ENCODE measurements around the gene WNT4. TPM values are rescaled to one million over a fixed set of nuclear protein-coding genes. Genes with fewer than 3 reads are reported as not detected.

WNT4 gene
- total and polyA plus RNA-seq, 7 donors, result 0.10 to 5.6 (median 0.44) TPM

DNA sequence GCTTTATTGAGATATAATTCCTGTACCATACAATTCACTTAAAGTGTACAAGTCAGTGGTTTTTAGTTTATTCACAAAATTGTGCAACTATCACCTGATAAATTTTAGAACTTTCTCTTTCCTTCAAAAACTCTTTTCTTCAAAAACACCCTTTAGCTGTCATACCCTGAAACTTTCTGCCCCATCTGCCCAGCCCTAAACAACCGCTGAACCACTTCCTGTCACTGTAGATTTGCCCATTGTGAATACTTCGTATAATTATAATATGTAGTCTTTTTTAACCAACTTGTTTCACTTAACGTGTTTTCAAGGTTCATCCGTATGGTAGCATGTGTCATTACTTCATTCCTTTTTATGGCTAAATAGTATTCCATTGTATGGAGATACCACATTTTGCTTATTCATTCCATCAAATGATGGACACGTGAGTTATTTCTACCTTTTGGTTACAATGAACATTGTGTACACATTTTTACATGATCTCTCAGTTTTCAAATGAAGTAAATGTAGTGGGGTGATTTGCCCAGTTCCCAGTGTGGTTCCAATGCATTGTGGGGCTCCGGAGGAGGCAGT is 37.9 kb downstream of the WNT4 start:
- Histone ChIP-seq H3K4me1 (peaks cover 14% of the 10 kb centered on the region), H3K36me3 (ENCODE audit: insufficient read depth in 1 of 2, low read depth in 1 of 2) (peaks cover 0 to 31% of the 10 kb centered on the region in 2 donors), H3K4me3 (no peak overlapping the region), H3K27ac (no peak overlapping the region), H3K27me3 (ENCODE audit: insufficient read depth in 3 of 3, low read length in 2 of 3) (no peaks in the 10 kb centered on the region), H3K9me3 (no peaks in the 10 kb centered on the region)
- DNase-seq, result no peak
- no peak for ATAC-seq
- intact Hi-C loops (cut with DNase I), result loop anchor here (5.0 to 10.0 kb wide), 4 partner anchors 102 to 537 kb away; partner anchors contain the start of gene C1QC (in 1 of the 2)
- TF ChIP-seq, protein P1, sequence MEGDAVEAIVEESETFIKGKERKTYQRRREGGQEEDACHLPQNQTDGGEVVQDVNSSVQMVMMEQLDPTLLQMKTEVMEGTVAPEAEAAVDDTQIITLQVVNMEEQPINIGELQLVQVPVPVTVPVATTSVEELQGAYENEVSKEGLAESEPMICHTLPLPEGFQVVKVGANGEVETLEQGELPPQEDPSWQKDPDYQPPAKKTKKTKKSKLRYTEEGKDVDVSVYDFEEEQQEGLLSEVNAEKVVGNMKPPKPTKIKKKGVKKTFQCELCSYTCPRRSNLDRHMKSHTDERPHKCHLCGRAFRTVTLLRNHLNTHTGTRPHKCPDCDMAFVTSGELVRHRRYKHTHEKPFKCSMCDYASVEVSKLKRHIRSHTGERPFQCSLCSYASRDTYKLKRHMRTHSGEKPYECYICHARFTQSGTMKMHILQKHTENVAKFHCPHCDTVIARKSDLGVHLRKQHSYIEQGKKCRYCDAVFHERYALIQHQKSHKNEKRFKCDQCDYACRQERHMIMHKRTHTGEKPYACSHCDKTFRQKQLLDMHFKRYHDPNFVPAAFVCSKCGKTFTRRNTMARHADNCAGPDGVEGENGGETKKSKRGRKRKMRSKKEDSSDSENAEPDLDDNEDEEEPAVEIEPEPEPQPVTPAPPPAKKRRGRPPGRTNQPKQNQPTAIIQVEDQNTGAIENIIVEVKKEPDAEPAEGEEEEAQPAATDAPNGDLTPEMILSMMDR (IDR thresholded peaks at IDR 0.05), result no peak
- 92 to 96% (median 93%) methylated on average over 6 of the region's 6 CpGs for WGBS, 3 donors

DNA sequence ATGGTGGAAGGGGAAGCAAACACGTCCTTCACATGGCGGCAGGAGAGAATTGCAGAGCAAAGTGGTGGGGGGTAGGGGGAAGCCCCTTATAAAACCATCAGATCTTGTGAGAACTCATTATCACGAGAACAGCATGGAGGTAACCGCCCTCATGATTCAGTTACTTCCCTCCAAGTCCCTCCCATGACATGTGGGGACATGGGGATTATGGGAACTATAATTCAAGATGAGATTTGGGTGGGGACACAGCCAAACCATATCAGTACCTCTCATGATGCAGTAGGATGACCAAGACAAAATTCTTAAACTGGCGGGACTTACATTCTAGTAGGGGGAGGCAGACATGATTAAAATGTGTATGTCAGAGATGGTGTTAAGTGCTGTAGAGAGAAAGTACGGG is 38.8 kb downstream of the WNT4 start:
- intact Hi-C loops (cut with DNase I), result loop anchor here (5.0 to 10.0 kb wide), 2 partner anchors 103 to 311 kb away; no protein-coding TSS in a partner anchor
- TF ChIP-seq, protein P1 (IDR thresholded peaks at IDR 0.05), result no peak
- H3K9me3 ChIP-seq, result no peaks in the 10 kb centered on the region
- WGBS, 3 donors, result 81 to 90% (median 81%) methylated on average over 6 of the region's 6 CpGs
- ATAC-seq (no peak), DNase-seq (no peak)
- H3K36me3 ChIP-seq (ENCODE audit: insufficient read depth in 1 of 2, low read depth in 1 of 2), result peaks cover 0 to 27% of the 10 kb centered on the region in 2 donors
- no peak overlapping the region for H3K27ac ChIP-seq
- no peaks in the 10 kb centered on the region for H3K27me3 ChIP-seq (ENCODE audit: insufficient read depth in 3 of 3, low read length in 2 of 3)
- H3K4me3 ChIP-seq, result no peak overlapping the region
- peaks cover 14% of the 10 kb centered on the region for H3K4me1 ChIP-seq

DNA sequence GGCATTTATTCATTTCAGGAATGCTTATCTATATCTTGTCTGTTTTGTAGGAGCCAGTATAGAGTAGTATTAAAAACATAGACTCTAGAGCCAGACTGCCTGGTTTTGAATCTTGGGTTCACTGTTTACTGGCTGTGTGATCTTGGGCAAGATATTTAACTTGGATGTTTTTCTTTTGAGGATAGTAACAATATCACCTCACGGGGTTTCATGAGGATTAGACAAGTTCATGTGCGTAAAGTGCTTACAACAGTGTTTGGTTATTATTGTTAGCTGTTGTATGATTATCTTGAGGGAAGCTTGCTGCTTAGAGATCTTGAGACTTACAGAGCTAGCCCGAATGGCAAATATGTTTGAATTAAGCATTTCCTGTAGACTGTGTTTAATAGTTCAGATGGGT is 40.2 kb downstream of the WNT4 start:
- DNase-seq, result no peak
- Histone ChIP-seq H3K27me3 (ENCODE audit: insufficient read depth in 3 of 3, low read length in 2 of 3) (no peaks in the 10 kb centered on the region), H3K4me3 (no peak overlapping the region), H3K4me1 (peaks cover 4% of the 10 kb centered on the region), H3K9me3 (no peaks in the 10 kb centered on the region), H3K36me3 (ENCODE audit: insufficient read depth in 1 of 2, low read depth in 1 of 2) (peaks cover under 1 to 34% of the 10 kb centered on the region in 2 donors), H3K27ac (no peak overlapping the region)
- WGBS, 3 donors, result 84 to 90% (median 87%) methylated on average over 3 of the region's 3 CpGs
- intact Hi-C loops (cut with DNase I), result loop anchor here (5.0 to 10.0 kb wide), 2 partner anchors 105 to 312 kb away; no protein-coding TSS in a partner anchor
- TF ChIP-seq, protein P1 (IDR thresholded peaks at IDR 0.05), result no peak
- no peak for ATAC-seq

DNA sequence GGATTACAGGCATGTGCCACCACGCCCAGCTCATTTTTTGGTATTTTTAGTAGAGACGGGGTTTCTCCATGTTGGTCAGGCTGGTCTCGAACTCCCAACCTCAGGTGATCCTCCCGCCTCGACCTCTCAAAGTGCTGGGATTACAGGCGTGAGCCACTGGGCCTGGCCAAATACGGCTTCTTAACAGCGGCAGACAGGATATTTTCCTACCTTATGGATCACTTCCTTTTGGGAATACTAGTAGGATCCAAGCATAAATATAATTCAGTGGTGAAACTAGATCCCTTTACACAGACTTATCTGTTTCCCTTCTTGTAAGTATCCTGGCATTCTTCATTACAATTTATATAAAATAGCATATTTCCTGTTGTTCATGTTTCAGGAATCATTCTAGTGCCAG is 40.9 kb downstream of the WNT4 start:
- TF ChIP-seq, protein P1 (IDR thresholded peaks at IDR 0.05), result no peak
- no peak for DNase-seq
- Histone ChIP-seq H3K9me3 (no peaks in the 10 kb centered on the region), H3K27ac (no peak overlapping the region), H3K4me3 (no peak overlapping the region), H3K36me3 (ENCODE audit: insufficient read depth in 1 of 2, low read depth in 1 of 2) (peaks cover 3 to 40% of the 10 kb centered on the region in 2 donors), H3K4me1 (peaks cover 4% of the 10 kb centered on the region), H3K27me3 (ENCODE audit: insufficient read depth in 3 of 3, low read length in 2 of 3) (no peaks in the 10 kb centered on the region)
- WGBS, 3 donors, result 73 to 83% (median 82%) methylated on average over 8 of the region's 8 CpGs
- ATAC-seq, result no peak
- intact Hi-C loops (cut with DNase I), result loop anchor here (5.0 to 10.0 kb wide), 2 partner anchors 105 to 313 kb away; no protein-coding TSS in a partner anchor
